ENCODE results near the gene APLP2. TPM values are rescaled to one million over a fixed set of nuclear protein-coding genes. Genes with fewer than 3 reads are reported as not detected.

The APLP2 gene
- total and polyA plus RNA-seq, 9 donors: 198 to 466 (median 251) TPM

DNA sequence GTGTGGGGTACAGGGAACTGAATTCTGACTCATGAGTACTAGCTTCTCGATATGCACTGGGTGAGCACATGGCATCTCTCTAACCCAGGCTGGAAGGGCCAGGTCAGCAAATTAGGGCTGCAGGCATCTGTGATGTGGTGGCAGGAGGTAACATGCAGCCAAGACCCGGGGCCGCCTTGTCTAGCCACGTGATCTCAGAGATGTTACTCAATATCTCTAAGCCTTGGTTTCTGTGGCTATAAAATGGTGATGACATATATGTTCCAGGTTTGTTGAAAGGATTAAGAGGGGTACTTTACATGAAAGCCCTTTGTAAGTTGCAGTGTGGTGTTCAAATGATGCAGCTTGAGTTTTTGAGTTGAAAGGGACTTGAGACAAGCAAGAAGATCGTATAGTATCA is 93.0 kb downstream of the APLP2 start:
- Histone ChIP-seq H3K4me3 (no peak overlapping the region), H3K9me3 (no peaks in the 10 kb centered on the region), H3K4me1 (ENCODE audit: insufficient read depth) (peaks cover 2% of the 10 kb centered on the region), H3K36me3 (no peaks in the 10 kb centered on the region), H3K27ac (no peak overlapping the region), H3K27me3 (no peaks in the 10 kb centered on the region)
- 81 to 96% (median 89%) methylated on average over 5 of the region's 5 CpGs for WGBS, 3 donors
- TF ChIP-seq EP300 (IDR thresholded peaks at IDR 0.05) (no peak), POLR2A (IDR thresholded peaks at IDR 0.05) (no peak)
- TF ChIP-seq, protein P1, sequence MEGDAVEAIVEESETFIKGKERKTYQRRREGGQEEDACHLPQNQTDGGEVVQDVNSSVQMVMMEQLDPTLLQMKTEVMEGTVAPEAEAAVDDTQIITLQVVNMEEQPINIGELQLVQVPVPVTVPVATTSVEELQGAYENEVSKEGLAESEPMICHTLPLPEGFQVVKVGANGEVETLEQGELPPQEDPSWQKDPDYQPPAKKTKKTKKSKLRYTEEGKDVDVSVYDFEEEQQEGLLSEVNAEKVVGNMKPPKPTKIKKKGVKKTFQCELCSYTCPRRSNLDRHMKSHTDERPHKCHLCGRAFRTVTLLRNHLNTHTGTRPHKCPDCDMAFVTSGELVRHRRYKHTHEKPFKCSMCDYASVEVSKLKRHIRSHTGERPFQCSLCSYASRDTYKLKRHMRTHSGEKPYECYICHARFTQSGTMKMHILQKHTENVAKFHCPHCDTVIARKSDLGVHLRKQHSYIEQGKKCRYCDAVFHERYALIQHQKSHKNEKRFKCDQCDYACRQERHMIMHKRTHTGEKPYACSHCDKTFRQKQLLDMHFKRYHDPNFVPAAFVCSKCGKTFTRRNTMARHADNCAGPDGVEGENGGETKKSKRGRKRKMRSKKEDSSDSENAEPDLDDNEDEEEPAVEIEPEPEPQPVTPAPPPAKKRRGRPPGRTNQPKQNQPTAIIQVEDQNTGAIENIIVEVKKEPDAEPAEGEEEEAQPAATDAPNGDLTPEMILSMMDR (IDR thresholded peaks at IDR 0.05): no peak
- intact Hi-C loops (cut with DNase I): no loop called here
- DNase-seq: no peak

DNA sequence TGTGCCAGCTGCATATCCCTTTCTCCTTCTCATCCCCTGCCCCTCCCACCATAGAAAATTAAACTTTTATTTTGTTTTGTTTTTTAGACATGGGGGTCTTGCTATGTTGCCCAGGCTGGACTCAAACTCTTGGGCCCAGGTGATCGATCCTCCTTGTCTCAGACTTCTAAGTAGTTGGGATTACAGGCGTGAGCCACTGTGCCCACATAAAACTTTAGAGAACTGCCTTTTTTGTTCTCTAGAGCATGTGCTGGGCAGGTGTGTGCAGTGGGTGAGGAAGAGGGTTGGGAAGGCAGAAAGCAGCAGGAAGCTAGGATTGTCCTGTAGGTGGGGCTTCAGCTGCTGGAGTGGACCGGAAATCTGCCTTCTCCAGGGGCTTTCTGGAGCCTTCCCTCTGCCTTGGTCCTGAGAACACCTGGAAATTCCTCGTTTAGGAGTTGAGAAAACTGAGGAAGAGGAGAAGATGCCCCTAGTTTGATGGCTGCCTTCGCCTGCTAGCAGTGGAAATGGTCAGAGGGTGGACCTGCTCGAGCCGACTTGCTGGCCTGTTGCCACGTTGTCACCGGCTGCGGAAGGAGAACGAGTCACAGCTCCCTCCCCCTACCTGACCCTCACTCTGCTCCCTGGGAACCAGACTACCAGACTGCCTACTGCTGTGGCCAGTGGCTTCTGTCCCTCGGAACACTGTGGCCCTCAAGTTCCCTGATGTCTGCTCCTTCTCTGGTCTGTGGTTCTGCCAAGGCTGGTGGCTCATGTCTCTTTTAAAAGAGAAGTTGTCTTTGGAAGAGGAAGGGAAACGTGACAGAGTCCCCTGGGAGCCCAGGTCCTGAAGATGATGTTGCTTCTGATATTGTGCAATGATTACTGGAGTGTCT is 93.9 kb downstream of the APLP2 start:
- TF ChIP-seq, protein P1 (IDR thresholded peaks at IDR 0.05): no peak
- TF ChIP-seq POLR2A (IDR thresholded peaks at IDR 0.05): no peak
- no peak for TF ChIP-seq EP300 (IDR thresholded peaks at IDR 0.05)
- H3K4me1 ChIP-seq (ENCODE audit: insufficient read depth): peaks cover 2% of the 10 kb centered on the region
- H3K27me3 ChIP-seq: no peaks in the 10 kb centered on the region
- DNase-seq: no peak
- H3K36me3 ChIP-seq: no peaks in the 10 kb centered on the region
- H3K4me3 ChIP-seq: no peak overlapping the region
- no peak overlapping the region for H3K27ac ChIP-seq
- WGBS, 3 donors: 36 to 51% (median 45%) methylated on average over 13 of the region's 13 CpGs
- no peaks in the 10 kb centered on the region for H3K9me3 ChIP-seq
- intact Hi-C loops (cut with DNase I): no loop called here

DNA sequence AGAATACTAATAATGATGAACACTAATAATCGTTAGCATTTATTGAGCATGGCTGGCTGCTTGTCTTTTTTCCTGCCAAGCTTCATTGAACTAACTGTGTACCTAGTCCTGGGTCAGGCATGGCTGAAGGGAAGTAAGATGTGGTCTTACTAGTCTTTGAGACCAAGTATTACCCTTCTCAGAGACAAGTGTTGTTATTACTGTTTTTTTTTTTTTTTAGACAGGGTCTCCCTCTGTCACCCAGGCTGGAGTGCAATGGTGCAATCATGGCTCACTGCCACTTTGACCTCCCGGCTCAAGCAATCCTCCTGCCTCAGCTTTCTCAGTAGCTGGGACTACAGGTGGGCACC is 94.5 kb downstream of the APLP2 start:
- H3K27me3 ChIP-seq: no peaks in the 10 kb centered on the region
- H3K27ac ChIP-seq: no peak overlapping the region
- no peak for DNase-seq
- H3K36me3 ChIP-seq: no peaks in the 10 kb centered on the region
- no peak overlapping the region for H3K4me3 ChIP-seq
- TF ChIP-seq, protein P1 (IDR thresholded peaks at IDR 0.05): no peak
- TF ChIP-seq EP300 (IDR thresholded peaks at IDR 0.05) (no peak), POLR2A (IDR thresholded peaks at IDR 0.05) (no peak)
- intact Hi-C loops (cut with DNase I): no loop called here
- no peaks in the 10 kb centered on the region for H3K9me3 ChIP-seq
- H3K4me1 ChIP-seq (ENCODE audit: insufficient read depth): peaks cover 2% of the 10 kb centered on the region
- WGBS, 3 donors: 80 to 90% (median 85%) methylated on average over 2 of the region's 2 CpGs

DNA sequence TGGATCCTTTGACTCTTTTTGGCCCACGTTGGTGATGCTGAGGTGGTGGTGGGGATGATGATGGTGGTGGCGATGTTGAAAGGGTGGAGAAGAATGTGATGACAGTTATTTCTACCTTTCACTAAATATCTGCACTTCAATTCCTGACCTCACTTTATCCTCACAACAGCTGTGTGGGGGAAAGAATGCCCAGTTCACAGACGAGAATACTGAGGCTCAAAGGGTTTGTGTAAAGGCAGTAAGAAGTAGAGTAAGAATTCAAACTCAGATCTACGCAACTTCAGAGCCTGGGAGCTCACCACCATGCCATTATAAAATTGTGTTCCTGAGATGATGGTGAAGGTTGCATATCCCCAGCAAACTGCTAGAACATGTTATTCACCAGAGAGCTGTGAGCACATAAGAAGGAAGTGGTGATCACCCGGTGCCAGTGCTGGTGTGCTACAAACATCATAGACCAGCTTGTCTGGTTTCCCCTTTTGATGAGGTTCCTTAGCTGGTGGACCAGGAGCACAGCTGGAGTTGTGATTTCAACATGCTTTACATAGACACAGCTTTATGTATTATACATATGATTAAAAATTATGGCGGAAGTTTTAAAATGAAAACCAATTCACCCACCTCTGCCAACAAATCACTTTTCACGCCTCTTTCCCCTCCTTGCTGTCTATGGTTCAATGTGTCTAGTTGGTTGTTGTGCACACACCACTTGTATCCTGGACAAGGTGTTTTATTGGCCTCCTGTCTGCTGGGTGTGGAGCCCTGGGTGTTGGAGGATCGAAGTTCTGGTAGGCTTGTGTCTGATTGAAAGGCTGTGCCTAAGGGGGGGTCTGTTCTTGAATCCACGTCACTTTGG is 96.1 kb downstream of the APLP2 start:
- intact Hi-C loops (cut with DNase I): no loop called here
- no peak overlapping the region for H3K27ac ChIP-seq
- H3K4me3 ChIP-seq: no peak overlapping the region
- H3K9me3 ChIP-seq: no peaks in the 10 kb centered on the region
- 80 to 81% (median 81%) methylated on average over 9 of the region's 9 CpGs for WGBS, 3 donors
- no peaks in the 10 kb centered on the region for H3K27me3 ChIP-seq
- no peak for DNase-seq
- H3K4me1 ChIP-seq (ENCODE audit: insufficient read depth): no peaks in the 10 kb centered on the region
- TF ChIP-seq EP300 (IDR thresholded peaks at IDR 0.05) (no peak), POLR2A (IDR thresholded peaks at IDR 0.05) (no peak)
- TF ChIP-seq, protein P1 (IDR thresholded peaks at IDR 0.05): no peak
- H3K36me3 ChIP-seq: no peaks in the 10 kb centered on the region
